Heart right ventricle (tissue), 16 donors: ENCODE measurements around the gene DHCR7. TPM values are rescaled to one million over a fixed set of nuclear protein-coding genes. Genes with fewer than 3 reads are reported as not detected.

ENCODE experiments used
- ATAC-seq, 8 donors: fragments of 200-7000 bp; cut with Tn5 transposase; one replicate each; pipeline ENCODE4 v1.9.1; 2020; ENCODE audit warnings: mild to moderate bottlenecking in 8 of 8, moderate library complexity in 8 of 8, moderate number of reproducible peaks in 1 of 8
- DNase-seq, 2 donors: peaks; one replicate each; pipeline ENCODE4 v3.0.0-alpha.2; 2020
- H3K27ac ChIP-seq, 10 donors: fragments of 200-600 bp; sonication (generic) in 2 of 10; one replicate each; pipeline versions ENCODE4 v1.5.0 to v1.8.0; 2020 to 2022; ENCODE audit warnings: mild to moderate bottlenecking in 3 of 10
- H3K27me3 ChIP-seq, 7 donors: fragments of 200-600 bp; one replicate each; pipeline ENCODE4 v1.8.0; 2021 to 2022; ENCODE audit warnings: mild to moderate bottlenecking in 2 of 7
- H3K36me3 ChIP-seq, 9 donors: fragments of 200-600 bp; sonication (generic) in 1 of 9; one replicate each; pipeline versions ENCODE4 v1.5.0 to v1.8.0; 2020 to 2022; ENCODE audit warnings: mild to moderate bottlenecking in 2 of 9
- H3K4me1 ChIP-seq, 9 donors: fragments of 200-600 bp; sonication (generic) in 1 of 9; one replicate each; pipeline versions ENCODE4 v1.5.0 to v1.8.0; 2020 to 2022; ENCODE audit warnings: mild to moderate bottlenecking in 4 of 9
- H3K4me3 ChIP-seq, 10 donors: fragments of 200-600 bp; sonication (generic) in 2 of 10; one replicate each; pipeline versions ENCODE4 v1.5.0 to v1.8.0; 2020 to 2022; ENCODE audit warnings: mild to moderate bottlenecking in 7 of 10, moderate library complexity in 2 of 10
- H3K9me3 ChIP-seq, 11 donors: fragments of 200-600 bp in 10 of 11; sonication (generic) in 2 of 11; one replicate each; pipeline versions ENCODE4 v1.5.0 to v1.8.0; 2013 to 2022; ENCODE audit warnings: mild to moderate bottlenecking in 2 of 11, control low read depth in 1 of 11, moderate library complexity in 1 of 11
- WGBS, 2 donors: extraction: QIAGEN DNeasy Blood & Tissue Kit; methylation state at CpG; one replicate each; pipeline ENCODE4 v1.1.7; 2013; ENCODE audit warnings: inconsistent platforms in 1 of 2; 5-methylcytosine and 5-hydroxymethylcytosine counted together
- intact Hi-C, 10 donors: fragments of 100-400 bp; cut with DNase I; formaldehyde crosslinking; loops; one replicate each; pipeline versions ENCODE4 v1.11.1 to v1.14.2; 2022
- polyA plus RNA-seq, 2 donors: library from polyadenylated mRNA; stranded (reverse); fragments of 200-250 nt; gene quantifications; one replicate each; pipeline ENCODE4 v1.2.3, GENCODE V29; 2013
- total RNA-seq, 10 donors: library from RNA; stranded (reverse); fragmentation: NEBNext Ultra II Directional in 3 of 10; extraction: Animal tissue kit (Norgen Biotek cat#: 25700) in 3 of 10; gene quantifications; one replicate each; pipeline versions ENCODE4 v1.2.1 to v1.2.4, GENCODE V29; 2021 to 2023
- TF ChIP-seq, protein P1 (sequence below), 9 donors: fragments of 200-600 bp; sonication (generic) in 2 of 9; IDR thresholded peaks; one replicate each; pipeline versions ENCODE4 v1.5.0 to v1.8.0; 2021 to 2022; ENCODE audit warnings: antibody characterized with exemption in 9 of 9, mild to moderate bottlenecking in 5 of 9, moderate library complexity in 1 of 9
- donor health status: Arrhythmogenic right ventricular cardiomyopathy.
- donor health status: ischemic (EF 13 %, LVEDD 7.1; RV severe dilation, severe dysfunction).
- donor health status: healthy with polysubstance abuse.
- donor health status: DM: no; HTN: yes; CAD: no.
- donor health status: DM: no; HTN: no; CAD: no.
- donor health status: ischemic (EF 25% LVEDD 6.9; RV normal size, moderate dysfunction).
- donor health status: ischemic (EF 25% LVEDD 5.7; RV mildly dilated, moderate dysfunction).
- donor health status: healthy.
- donor health status: DM: yes; HTN: yes; CAD: no.
- donor health status: Ischemic cardiomyopathy.
- donor health status: ischemic (EF 35%, LVEDD 5.7; RV mildly dilated, moderate dysfunction).
- donor health status: nonischemic (EF 11% LVEDD 7.7; RV severe dilation, severe dysfunction).
- donor health status: DM: yes; HTN: yes; CAD: no.
- donor health status: PGD.
- donor health status: ischemic (EF 29% LVEDD 5.4; RV normal size, mild dysfunction).
- donor health status: nonischemic (EF 23%, LVEDD 6.1; RV moderate dilation, normal function).

The DHCR7 gene
- total and polyA plus RNA-seq, 12 donors: 13.5 to 49.6 (median 28.1) TPM

DNA sequence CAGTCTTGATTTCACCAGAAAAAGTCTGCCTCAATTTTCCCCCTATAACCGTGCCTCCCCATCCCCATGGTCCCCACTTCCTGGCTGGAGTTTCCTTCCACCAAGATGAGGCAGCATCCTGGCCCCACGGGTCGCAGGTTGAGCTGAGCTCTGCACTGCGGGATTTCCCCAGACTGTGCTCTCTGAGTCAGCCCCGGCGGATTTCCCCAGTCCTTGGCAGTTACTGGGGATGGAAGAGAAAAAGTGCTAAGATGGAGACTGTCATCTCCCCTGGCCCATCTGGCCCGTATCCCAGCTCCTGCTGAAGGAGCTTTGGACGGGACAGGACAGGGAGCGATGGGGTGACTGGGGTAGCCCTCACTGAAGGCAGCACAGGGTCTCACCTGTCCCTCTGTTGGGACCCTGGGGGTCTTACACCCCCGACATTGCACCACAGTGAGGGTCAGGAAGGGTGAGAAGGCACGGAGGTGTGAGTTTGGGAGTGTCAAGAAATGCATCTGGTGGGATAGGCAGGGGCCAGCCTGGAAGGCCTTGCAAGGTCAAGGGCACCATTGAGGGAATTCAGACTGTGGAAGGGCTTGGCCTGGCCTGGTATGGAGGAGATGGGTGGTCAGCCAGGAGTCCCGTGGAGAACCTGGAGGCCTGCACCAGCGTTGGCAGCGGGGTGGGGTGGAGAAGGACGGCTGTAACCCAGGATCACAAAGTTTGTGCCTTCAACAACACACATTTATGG is 41.3 kb upstream of the DHCR7 start:
- no peaks in the 10 kb centered on the region for H3K27me3 ChIP-seq
- H3K9me3 ChIP-seq: no peaks in the 10 kb centered on the region
- no peak overlapping the region for H3K4me3 ChIP-seq
- intact Hi-C loops: no loop called here
- H3K4me1 ChIP-seq: peaks cover 0 to 14% (median 4%) of the 10 kb centered on the region in 9 donors
- TF ChIP-seq, protein P1, sequence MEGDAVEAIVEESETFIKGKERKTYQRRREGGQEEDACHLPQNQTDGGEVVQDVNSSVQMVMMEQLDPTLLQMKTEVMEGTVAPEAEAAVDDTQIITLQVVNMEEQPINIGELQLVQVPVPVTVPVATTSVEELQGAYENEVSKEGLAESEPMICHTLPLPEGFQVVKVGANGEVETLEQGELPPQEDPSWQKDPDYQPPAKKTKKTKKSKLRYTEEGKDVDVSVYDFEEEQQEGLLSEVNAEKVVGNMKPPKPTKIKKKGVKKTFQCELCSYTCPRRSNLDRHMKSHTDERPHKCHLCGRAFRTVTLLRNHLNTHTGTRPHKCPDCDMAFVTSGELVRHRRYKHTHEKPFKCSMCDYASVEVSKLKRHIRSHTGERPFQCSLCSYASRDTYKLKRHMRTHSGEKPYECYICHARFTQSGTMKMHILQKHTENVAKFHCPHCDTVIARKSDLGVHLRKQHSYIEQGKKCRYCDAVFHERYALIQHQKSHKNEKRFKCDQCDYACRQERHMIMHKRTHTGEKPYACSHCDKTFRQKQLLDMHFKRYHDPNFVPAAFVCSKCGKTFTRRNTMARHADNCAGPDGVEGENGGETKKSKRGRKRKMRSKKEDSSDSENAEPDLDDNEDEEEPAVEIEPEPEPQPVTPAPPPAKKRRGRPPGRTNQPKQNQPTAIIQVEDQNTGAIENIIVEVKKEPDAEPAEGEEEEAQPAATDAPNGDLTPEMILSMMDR (IDR thresholded peaks at IDR 0.05): no peak
- no peak for DNase-seq
- WGBS, 2 donors: 70 to 78% methylated on average over 15 of the region's 15 CpGs
- peaks cover 0 to 85% (median 35%) of the 10 kb centered on the region in 9 donors for H3K36me3 ChIP-seq
- ATAC-seq: peak in 3 of 8 donors; percentile 42 to 54 (median 51)
- peak overlapping the region in 1 of 10 donors; percentile 52 for H3K27ac ChIP-seq

DNA sequence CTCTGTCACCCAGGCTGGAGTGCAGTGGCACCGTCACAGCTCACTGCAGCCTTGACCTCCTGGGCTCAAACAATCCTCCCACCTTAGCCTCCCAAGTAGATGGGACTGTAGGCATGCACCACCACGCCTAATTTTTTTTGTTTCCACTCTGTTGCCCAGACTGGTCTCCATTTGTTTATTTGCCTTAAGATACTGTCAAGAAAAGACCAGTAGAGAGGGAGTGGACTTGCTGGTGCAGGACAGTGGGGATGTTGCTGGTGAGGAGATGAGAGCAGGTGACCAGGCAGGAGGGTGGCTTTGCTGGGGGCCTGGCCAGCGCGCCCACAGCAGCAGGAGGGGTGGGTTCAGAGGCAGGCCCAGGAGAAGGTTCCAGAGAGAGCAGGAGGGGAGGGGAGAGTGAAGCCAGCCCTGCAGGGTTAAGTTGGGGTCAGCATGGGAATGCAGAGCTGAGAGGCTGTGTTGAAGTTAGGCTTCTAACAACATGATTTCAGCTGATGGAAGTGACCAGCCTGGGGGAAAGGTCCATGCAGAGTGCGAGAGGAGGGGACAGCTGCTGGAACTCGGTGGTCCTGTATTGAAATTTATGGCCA is 40.6 kb upstream of the DHCR7 start:
- Histone ChIP-seq H3K9me3 (no peaks in the 10 kb centered on the region), H3K4me1 (peaks cover 0 to 14% (median 4%) of the 10 kb centered on the region in 9 donors), H3K27me3 (no peaks in the 10 kb centered on the region), H3K36me3 (peaks cover 0 to 85% (median 32%) of the 10 kb centered on the region in 9 donors), H3K4me3 (no peak overlapping the region), H3K27ac (peak overlapping the region in 2 of 10 donors; percentile 44 to 52)
- intact Hi-C loops: no loop called here
- no peak for DNase-seq
- TF ChIP-seq, protein P1 (IDR thresholded peaks at IDR 0.05): no peak
- WGBS, 2 donors: 77 to 78% methylated on average over 6 of the region's 6 CpGs
- ATAC-seq: no peak

DNA sequence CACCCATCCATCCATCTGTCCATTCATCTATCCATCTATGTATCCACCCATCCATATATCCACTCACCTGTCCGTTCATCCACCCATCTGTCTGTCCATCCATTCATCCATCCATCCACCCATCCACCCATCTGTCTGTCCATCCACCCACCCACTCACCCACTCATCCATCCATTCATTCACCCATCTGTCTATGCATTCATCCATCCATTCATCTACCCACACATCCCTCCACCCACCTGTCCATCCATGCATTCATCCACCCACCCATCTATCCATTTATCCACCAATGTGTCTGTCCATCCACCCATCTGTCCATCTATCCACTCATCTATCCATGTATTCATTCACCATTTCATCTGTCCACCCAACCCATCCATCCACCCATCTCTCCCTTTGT is 38.1 kb upstream of the DHCR7 start:
- ATAC-seq (no peak), DNase-seq (no peak)
- H3K36me3 ChIP-seq: peaks cover 0 to 83% (median 39%) of the 10 kb centered on the region in 9 donors
- peaks cover 0 to 14% (median 4%) of the 10 kb centered on the region in 9 donors for H3K4me1 ChIP-seq
- TF ChIP-seq, protein P1 (IDR thresholded peaks at IDR 0.05): no peak
- 100% methylated on average over 1 of the region's 1 CpG for WGBS, 2 donors
- H3K9me3 ChIP-seq: no peaks in the 10 kb centered on the region
- H3K27ac ChIP-seq: no peak overlapping the region
- H3K4me3 ChIP-seq: no peak overlapping the region
- intact Hi-C loops: no loop called here
- H3K27me3 ChIP-seq: no peaks in the 10 kb centered on the region

DNA sequence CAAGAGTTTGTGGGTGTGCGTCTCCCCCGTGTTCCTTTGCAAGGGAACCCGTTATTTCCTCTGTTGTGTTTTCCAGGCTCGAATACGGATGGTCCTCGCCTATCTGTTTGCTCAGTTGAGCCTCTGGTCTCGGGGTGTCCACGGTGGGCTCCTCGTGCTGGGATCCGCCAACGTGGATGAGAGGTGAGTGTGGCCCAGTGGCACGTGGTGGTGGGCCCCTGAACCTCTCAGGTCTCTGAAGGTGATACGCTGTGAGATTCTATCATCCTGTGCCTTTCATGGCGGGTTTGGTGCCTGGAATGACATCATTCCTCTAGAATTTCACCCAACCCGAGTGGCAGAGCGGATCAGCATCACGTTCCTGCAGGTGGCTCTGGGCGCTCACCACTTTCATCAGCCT is 37.3 kb upstream of the DHCR7 start:
- no peaks in the 10 kb centered on the region for H3K9me3 ChIP-seq
- H3K27ac ChIP-seq: no peak overlapping the region
- 97 to 98% methylated on average over 18 of the region's 18 CpGs for WGBS, 2 donors
- peaks cover 0 to 83% (median 37%) of the 10 kb centered on the region in 9 donors for H3K36me3 ChIP-seq
- intact Hi-C loops: no loop called here
- H3K27me3 ChIP-seq: no peaks in the 10 kb centered on the region
- H3K4me1 ChIP-seq: peaks cover 0 to 14% (median 4%) of the 10 kb centered on the region in 9 donors
- TF ChIP-seq, protein P1 (IDR thresholded peaks at IDR 0.05): no peak
- no peak for DNase-seq
- H3K4me3 ChIP-seq: no peak overlapping the region
- no peak for ATAC-seq
